Measurements from ENCODE around the gene QSOX2.

The QSOX2 gene, protein sequence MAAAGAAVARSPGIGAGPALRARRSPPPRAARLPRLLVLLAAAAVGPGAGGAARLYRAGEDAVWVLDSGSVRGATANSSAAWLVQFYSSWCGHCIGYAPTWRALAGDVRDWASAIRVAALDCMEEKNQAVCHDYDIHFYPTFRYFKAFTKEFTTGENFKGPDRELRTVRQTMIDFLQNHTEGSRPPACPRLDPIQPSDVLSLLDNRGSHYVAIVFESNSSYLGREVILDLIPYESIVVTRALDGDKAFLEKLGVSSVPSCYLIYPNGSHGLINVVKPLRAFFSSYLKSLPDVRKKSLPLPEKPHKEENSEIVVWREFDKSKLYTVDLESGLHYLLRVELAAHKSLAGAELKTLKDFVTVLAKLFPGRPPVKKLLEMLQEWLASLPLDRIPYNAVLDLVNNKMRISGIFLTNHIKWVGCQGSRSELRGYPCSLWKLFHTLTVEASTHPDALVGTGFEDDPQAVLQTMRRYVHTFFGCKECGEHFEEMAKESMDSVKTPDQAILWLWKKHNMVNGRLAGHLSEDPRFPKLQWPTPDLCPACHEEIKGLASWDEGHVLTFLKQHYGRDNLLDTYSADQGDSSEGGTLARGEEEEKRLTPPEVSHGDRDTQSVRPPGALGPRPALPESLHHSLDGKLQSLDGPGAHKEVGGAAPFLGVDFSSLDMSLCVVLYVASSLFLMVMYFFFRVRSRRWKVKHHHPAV

DNA sequence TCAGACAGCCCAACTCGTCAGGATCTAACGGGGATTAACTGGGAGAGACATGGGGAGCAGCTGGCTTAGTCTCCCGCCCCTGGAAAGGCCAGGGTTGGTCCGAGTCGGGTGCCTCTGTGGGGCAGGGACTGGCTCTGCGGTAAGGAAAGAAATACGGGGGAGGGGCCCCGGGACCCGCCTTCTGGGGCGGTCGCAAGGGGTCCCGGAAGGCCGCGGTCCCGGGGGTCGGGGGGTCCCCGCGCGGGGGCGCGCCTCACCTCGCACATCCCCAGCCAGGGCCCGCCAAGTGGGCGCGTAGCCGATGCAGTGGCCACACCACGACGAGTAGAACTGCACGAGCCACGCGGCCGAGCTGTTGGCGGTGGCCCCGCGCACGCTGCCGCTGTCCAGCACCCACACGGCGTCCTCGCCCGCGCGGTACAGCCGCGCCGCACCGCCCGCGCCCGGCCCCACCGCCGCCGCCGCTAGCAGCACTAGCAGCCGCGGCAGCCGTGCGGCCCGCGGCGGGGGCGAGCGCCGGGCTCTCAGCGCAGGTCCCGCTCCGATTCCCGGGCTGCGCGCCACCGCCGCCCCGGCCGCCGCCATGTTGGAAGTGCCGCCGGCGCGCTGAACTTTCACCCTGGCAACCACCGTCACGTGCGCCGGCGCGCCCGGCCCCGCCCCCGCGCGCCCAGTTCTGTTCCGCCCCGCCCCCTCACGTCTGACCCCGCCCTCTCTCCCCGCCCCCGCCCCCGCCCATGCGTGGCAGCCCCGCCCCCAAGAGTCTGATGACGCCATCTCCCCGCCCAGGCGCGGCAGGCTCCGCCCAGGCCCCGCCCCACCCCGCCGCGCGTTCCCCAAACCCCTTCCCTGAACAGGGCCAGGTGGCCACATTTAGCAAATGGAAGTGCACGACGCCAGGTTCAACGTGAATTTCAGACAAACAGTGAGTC, at the start of gene QSOX2:
QSOX2 (minus strand) TSS at position 594 of the 932 bp plus-strand sequence; CDS start at position 585, 9 bp downstream.
- peak; percentile 99 for DNase-seq (ENCODE audit: low spot score)

DNA sequence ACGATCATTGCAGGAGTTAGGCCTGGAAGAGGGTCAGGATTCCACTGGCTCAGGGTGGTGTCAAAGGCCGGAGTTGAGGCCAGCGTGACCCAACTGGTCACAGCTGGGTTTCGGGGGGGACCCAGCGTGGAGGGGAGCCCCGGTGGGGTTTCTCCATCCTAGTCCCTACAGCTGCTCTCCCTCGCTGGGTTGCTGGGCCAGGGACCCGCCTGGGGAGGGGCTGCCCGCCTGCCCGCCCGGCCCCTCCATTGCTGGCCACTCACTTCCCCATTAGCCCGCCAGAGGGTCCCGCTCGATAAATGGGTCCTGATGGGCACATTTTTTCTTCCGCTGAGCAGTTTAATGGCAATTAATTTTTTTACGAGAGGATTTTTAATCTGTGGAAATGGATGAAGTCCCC, 49.4 kb upstream of the QSOX2 start:
- DNase-seq (ENCODE audit: low spot score), result no peak

DNA sequence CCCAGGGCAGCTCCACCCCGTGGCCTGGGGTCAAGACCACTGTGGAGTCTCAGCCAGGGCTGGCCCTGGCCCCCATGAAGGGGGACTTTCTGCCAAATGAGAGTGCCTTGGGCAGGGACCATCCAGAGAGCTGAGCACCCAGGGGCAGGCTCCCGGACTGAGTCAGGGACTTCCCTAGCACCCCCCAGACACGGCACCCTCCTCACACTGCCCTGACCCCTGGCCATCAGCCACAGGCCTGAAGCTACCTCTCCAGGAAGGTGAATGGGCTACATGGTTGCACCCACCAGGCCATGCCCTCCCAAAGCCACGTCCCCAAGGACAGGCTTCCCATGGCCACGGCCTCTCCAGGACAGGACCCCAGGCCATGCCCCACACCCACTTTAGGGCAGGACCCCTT, 48.8 kb upstream of the QSOX2 start:
- no peak for DNase-seq (ENCODE audit: low spot score)

DNA sequence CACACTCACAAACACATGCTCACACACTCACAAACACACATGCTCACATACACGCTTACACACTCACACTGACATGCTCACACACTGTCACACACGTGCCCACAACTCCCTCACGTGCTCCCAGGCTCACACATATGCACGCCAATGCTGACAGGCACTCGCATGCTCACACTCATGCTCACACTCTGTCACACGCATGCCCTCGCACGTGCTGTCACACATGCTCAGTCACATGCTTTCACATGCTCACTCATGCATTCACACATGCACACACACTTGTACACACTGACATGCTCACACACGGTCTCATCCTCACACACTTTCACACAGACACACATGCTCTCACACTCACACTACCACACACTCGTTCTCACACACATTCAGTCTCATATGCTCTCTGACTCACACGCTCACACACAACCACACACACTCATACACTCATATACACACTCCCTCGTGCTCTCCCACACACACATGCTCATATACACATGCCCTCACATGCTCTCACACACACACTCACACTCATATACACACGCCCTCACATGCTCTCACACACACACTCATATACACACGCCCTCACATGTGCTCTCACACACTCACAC, 48.0 kb upstream of the QSOX2 start:
- DNase-seq (ENCODE audit: low spot score), result no peak

DNA sequence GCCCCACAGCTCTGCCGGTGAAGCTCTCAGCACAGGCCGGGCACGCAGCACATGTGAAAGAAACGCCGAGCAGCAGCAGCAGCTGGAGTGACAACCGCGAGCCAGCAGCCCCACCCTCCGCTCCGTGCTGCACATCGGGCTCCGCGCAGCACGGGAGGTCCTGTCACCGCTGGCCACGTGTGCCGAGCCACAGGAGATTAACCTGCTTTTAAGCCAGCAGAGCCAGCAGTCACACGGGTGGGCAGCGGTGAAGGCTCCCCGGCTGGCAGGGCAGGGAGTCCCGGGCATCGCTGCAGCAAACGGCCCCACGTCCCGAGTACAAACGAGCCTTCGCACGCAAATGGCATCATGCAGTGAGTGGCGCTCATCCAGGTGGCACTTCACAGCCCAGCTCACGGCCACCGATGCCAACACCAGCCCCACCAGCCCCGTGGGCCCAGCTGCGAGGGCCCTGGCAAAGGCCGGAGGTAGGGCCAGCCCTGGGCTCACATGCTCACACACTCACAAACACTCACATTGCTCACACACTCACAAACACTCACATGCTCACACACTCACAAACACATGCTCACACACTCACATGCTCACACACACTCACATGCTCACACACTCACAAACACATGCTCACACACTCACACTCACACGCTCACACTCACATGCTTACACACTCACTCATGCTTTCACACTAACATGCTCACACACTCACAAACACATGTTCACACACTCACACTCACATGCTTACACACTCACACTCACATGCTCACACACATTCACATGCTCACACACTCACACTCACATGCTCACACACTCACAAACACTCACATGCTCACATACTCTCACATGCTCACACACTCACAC, 47.2 kb upstream of the QSOX2 start:
- DNase-seq (ENCODE audit: low spot score), result no peak

DNA sequence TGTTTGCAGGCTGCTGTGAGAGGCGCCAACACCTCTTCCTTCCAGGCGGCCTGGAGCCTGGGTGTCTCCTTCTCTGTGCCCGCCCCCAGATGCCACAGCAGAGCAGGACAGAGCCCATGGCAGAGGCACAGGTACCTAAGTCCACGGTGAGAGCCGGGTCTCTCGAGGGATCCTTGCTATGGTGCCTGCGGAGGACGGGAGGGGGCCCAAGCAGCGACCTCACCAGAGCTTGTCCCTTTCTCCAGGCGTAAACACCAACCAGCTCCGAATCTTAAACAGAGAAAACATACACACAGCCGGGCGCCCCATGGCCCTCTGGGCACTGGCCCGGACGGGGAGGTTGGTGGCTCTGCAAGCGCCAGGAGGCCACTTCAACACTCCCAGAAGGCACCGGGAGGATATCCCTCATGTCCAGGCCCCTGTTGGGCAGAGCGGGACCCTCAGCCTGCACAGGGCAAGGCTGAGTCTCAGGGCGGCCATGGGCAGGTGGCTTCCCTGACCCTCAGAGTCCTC, 46.5 kb upstream of the QSOX2 start:
- no peak for DNase-seq (ENCODE audit: low spot score)

DNA sequence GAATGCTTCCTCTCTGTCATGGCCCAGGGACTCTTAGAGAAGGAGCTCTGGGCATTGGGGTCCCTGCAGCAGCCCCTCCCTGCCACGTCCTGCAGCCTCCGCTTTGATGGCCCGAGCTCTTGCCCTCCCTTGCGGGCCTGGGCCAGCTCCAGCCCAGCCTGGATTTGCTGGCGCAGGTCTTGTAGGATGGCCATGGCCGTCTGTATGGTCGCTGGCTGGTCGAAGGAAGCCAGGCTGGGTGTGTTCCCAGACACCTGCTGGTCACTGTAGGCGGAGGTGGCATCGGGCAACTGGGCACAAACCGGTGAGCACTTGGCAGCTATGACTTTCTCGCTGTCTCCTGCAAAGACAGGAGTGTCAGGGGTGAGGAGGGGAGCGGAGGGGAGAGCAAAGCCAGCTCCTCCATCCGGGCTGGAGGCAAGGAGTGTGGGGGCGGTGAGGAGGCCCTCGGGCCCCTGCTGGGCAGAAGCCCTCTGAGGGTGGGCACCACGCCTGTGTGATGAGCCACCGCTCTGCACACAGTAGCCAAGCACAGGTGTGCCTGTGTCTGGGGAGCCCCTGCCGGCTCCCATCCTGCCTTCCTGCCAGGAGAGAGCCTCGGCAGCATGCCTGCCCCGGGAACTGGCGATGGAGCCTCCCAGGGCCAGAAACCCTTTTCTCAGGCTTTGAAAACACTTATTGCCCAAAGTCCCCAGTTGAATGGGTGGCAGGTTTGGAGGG, 45.9 kb upstream of the QSOX2 start:
- no peak for DNase-seq (ENCODE audit: low spot score)

DNA sequence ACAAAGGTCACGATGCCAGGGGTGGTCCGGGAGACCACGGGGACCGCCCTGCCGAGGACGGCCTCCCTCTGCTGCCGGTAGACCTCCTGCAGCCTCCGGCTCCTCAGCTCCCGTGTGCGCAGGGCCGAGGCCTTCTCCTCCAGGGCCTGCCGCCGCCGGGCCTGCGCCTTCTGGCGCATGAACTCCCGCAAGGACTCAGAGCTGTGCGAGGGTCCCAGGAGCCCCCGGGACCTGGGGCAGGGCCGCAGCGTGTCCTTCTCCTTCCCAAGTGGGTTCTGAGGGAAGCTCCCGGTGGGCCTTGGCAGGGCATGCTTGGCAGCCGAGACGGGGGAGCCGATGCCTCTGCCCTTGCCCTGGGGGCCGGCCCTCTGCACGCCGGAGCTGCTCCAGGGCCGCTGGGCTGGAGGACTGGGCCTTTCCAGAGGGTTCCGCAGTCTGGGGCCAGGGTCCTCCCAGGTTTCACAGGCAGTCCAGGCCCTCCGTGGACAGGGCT, 44.9 kb upstream of the QSOX2 start:
- DNase-seq (ENCODE audit: low spot score), result no peak

DNA sequence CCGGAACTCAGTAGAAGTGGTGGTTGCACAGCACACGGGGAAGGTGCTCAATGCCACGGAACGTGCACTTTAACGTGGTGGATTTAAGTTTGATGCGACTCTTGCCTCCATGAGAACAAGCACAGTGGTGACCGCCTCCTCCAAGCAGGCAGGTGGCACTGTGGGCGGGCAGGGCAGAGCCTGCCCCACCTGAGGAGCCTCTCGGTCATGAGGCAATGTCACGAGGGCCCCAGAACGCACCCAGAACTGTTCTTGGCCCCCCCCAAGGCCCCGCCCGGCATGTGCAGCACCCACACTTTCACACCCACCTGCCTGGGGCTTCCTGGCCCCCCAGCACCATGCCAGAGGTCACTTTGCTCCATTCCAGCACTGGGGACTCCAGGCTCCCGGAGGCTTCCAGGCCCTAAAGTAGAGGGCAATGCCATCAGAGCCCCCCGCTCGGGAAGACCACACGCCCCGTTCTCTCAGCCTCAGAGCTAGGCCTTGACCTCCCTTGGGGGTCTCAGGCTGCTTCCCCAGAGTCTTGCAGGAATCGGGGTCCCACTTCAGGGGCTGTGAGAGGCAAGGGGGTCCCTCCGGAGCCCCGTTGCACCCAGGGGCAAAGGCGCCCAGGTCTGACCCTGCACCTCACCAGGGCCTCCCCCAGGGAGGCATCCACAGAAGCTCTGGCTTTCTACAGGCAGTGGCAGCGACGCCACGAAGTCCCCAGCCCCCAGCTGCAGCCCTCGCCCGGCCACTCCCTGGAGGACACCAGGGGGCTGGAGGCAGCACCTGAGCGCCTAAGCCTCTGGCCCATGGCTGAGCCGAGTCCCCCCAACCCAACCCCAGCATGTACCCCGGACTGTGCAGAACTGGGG, 44.3 kb upstream of the QSOX2 start:
- DNase-seq (ENCODE audit: low spot score), result no peak

DNA sequence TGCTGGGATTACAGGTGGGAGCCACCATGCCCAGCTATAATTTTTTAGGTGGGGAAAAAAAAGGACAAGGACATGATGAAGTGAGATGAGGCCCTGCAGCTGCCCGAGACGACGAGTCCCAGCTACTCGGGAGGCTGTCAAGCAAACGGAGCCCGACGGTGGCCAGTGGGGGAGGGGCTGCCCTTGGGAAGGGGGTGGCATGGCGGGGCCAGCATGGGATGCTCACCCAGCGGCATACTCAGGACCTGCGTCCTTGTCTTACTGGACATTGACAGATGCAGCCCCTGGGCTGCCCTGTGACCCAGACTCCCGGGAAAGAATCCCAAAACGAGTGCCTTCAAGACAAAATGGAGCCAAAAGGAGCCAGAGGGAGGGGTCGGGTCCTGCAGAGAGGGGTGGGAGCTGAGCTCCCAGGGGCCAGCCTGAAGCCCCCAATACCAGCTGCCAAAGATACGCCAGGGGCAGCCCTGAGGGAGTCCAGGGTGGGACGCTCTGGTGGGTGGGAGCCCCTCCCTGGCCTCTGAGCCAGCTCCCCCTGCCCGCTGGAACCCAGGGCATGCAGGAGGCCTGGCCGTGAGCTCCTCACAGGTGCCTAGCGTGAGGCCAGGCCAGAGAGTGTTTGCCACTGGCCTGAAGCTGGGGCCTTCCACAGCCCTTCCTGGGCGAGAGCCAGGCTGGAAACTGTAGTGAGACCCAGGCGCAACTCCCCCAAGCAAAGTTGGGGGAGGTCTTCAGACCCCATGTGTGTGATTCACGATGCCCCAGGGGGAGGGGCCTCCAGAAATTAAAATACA, 42.5 kb upstream of the QSOX2 start:
- no peak for DNase-seq (ENCODE audit: low spot score)

DNA sequence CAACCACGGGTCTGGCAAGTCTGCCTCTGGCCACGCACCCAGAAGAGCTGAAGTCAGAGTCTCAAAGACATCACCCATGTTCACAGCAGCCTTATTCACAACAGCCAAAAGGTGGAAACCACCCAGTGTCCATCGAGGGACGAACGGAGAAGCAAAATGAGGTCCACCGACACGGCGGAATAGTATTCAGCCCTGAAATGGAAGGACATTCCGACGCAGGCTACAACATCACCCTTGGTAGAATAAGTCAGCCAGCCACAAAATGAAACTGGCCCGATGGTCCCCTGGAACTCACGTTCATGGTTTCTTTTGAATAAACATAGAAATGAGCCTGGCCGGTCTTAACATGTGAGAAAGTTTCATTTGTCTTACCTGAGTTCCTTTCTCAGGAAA, 41.4 kb upstream of the QSOX2 start:
- no peak for DNase-seq (ENCODE audit: low spot score)

DNA sequence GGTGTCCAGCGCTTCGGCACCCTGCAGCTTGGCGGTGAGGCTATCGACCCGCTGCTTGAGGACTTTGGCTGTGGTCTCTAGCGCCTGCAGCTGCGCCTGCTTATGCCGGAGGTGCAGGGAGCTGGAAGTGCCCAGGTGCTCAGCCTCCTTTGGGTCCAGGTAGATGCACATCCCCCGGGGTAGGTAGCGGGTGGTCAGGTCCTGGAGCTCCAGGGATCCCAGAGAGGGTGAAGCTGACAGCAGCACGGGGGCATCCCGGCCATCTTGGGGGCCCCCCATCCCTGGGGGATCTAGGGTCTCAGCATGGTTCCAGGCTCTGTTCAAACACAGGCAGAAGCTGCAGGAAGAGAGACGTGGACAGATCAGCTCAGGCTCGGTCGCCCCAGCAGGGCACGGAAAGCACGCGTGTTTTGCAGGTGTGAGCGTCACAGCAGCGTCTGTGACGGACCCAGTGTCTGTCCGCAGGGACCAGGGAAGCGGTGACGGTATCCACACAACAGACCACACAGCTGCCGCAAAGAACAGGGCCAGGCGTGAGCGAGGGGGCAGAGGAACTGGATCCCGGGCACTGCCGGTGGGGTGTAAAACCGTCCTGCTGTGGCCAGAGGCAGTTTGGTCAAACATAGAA, 40.9 kb upstream of the QSOX2 start:
- DNase-seq (ENCODE audit: low spot score), result no peak

DNA sequence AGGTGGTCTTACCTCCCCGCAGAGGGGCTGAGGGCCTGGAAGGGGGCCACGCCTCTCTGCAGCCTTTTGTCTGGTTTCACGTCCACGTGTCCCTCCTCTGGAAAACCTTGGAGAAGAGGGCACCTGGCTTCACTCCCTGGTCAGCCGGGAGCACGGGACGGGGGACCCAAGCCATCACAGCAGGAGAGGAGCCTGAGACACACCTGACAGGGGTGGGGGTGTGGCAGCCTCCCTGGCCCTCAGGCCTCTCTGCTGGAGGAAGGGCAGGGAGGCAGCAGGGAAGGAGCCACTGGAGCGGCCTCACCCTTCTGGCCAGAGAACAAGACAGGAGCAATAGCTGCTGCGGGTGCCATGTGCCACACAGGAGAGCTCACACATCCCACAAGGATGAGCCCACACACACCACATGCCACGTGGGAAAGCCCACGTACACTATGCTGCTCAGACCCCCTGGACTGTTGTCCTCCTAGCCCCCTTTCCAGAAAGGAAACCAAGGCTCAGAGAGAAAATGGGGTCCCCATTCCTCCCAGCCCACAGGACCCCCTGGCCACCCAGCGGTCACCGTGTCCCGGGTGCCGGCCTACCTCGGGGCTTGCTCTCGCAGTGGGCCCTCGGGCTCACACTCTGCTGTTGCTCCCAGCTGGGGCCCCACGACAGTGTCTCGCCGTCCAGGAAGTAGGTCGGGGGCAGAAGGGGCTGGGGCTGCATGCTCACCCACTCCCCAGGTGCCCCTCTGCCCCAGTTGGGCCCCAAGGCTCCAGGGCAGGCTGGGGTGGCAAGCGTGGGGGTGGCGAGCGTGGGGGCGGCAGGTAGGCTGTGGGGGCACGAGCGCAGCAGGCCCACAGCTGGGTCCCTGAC, 40.1 kb upstream of the QSOX2 start:
- DNase-seq (ENCODE audit: low spot score), result no peak

DNA sequence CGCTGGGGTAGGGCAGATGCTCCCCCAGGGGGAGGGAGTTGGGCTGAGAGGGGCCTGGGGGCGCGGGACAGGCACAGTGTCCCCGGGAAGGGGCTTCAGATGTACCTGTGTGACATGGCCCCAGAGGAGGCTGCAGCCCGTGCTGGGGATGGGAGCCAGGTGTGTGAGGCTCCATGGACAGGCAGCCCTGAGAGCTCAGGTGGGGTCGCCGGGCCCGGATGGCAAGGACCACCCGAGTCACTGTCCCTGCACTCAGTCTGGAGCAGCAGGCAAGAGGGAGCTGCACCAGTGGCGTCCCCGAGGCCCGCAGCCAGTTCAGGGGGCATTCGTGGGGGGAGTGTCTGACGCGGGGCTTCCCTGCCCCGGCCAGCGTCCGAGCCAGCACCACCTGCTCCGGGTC, 39.3 kb upstream of the QSOX2 start:
- DNase-seq (ENCODE audit: low spot score), result no peak

DNA sequence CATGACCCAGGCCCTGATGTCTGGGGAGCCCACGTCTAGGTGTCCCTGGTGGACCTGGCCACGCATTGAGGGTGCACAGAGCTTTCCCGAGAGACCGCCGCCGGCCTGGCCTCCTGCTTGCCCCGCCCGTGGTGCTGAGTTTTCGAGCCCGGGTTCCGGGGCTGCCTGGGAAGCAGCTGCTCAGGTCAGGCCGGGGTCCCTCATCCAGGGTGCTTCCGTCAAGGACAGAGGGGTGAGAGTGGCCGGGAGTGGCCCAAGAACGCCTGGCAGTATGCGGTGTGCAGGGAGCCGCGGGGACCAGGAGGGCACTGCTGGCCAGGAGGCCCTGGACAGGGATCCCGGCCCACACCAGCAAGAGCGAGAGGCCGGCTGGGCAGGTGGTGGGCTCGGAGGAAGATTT, 38.7 kb upstream of the QSOX2 start:
- no peak for DNase-seq (ENCODE audit: low spot score)

DNA sequence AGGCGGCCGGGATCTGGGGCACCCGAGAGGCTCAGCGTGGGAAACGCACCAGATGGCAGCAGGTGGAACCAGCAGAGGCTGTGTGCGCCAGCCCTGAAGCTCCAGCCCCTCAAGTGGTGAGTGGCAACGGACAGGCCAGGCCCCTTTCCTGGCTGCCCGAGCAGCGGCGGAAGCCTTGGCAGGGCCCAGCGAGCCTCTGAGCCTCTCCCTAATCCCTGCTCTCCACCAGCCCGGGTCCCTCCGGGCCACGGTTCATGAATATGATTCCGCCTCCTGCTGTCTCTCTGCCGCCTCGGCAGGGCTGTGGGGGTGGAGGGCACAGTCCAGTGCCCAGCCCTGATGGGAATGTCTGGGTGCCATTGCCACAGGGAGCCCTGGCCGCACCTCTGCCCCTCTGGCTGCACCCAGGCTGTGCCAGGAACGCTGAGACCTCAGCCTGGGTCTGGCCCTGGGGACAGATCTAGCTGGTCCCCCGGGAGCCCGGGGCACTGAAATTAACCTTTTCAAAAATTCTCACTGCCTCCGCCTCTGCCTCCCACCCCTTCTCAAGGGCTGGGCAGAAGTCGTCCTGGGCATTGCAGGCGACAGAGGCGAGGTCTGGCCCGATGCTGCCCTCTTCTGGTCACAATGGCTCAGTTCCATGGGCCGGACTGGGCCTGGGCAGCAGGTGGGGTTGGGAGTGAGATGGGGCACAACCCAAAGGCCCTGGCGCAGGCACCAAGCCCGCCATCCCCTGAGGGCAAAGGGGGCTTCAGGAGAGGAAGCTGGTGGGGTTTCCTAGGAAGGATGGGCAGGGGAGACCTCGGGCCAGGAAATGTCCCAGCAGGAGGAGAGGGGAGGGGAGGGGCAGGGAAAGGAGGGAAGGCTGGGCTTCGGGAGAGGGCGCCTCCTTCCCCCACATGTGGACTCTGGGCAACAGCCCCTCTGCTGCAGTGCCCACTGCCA, 38.0 kb upstream of the QSOX2 start:
- peak; percentile 93 for DNase-seq (ENCODE audit: low spot score)

Data from AG08396 (cell line).